ENCODE measurements around the gene FGD6.

The FGD6 gene

GRCh38 chr12:95130096-95130495, 87.2 kb downstream of the FGD6 start:
- no peaks in the 10 kb centered on the region for H3K27me3 ChIP-seq (ENCODE audit: insufficient read depth, low read length)
- H3K79me2 ChIP-seq (ENCODE audit: insufficient read depth, low read length): no peaks in the 10 kb centered on the region
- H2AFZ ChIP-seq (ENCODE audit: low read length): no peak overlapping the region
- H3K4me3 ChIP-seq (ENCODE audit: low read depth, low read length, poor library complexity, severe bottlenecking): no peak overlapping the region
- no peak overlapping the region for H3K9ac ChIP-seq (ENCODE audit: low read length)
- H3K27ac ChIP-seq (ENCODE audit: low read depth, low read length, poor library complexity, severe bottlenecking): no peak overlapping the region
- no peaks in the 10 kb centered on the region for H3K36me3 ChIP-seq (ENCODE audit: insufficient read depth, low read length)
- no peak overlapping the region for H3K4me2 ChIP-seq (ENCODE audit: low read length)
- TF ChIP-seq, protein P1, sequence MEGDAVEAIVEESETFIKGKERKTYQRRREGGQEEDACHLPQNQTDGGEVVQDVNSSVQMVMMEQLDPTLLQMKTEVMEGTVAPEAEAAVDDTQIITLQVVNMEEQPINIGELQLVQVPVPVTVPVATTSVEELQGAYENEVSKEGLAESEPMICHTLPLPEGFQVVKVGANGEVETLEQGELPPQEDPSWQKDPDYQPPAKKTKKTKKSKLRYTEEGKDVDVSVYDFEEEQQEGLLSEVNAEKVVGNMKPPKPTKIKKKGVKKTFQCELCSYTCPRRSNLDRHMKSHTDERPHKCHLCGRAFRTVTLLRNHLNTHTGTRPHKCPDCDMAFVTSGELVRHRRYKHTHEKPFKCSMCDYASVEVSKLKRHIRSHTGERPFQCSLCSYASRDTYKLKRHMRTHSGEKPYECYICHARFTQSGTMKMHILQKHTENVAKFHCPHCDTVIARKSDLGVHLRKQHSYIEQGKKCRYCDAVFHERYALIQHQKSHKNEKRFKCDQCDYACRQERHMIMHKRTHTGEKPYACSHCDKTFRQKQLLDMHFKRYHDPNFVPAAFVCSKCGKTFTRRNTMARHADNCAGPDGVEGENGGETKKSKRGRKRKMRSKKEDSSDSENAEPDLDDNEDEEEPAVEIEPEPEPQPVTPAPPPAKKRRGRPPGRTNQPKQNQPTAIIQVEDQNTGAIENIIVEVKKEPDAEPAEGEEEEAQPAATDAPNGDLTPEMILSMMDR (IDR thresholded peaks at IDR 0.05; ENCODE audit: low read length): no peak
- TF ChIP-seq EZH2 (IDR thresholded peaks at IDR 0.05; ENCODE audit: borderline replicate concordance, low read length): no peak
- no peaks in the 10 kb centered on the region for H3K9me2 ChIP-seq (ENCODE audit: low read depth, low read length)
- H4K20me1 ChIP-seq (ENCODE audit: insufficient read depth, low read length): no peaks in the 10 kb centered on the region
- H3K4me1 ChIP-seq (ENCODE audit: insufficient read depth, low read length, severe bottlenecking): no peaks in the 10 kb centered on the region
- no peaks in the 10 kb centered on the region for H3F3A ChIP-seq (ENCODE audit: insufficient read depth, low read length)
- H3K9me3 ChIP-seq (ENCODE audit: low read length): no peaks in the 10 kb centered on the region

GRCh38 chr12:95129115-95129514, 88.2 kb downstream of the FGD6 start:
- Histone ChIP-seq H3K9ac (ENCODE audit: low read length) (no peak overlapping the region), H3K9me3 (ENCODE audit: low read length) (no peaks in the 10 kb centered on the region), H3K27me3 (ENCODE audit: insufficient read depth, low read length) (no peaks in the 10 kb centered on the region)

DNA sequence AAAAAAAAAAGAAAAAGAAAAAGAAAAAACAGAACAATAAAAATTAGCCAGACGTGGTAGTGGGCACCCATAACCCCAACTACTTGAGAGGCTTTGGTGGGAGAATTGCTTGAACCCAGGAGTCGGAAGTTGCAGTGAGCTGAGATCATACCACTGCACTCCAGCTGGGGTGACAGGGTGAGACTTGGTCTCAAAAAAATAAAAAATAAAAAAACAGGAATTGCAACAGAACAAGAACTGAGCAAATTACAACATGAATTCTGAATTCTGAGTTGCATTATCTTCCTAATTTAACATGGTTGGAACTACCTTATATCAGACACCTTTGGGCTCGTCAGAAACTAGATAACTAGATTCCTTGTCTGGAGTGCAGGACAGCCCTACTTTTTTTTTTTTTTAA, 90.5 kb downstream of the FGD6 start:
- Histone ChIP-seq H2AFZ (ENCODE audit: low read length) (no peak overlapping the region), H3K79me2 (ENCODE audit: insufficient read depth, low read length) (no peaks in the 10 kb centered on the region), H3K9me3 (ENCODE audit: low read length) (no peaks in the 10 kb centered on the region), H4K20me1 (ENCODE audit: insufficient read depth, low read length) (no peaks in the 10 kb centered on the region), H3K36me3 (ENCODE audit: insufficient read depth, low read length) (no peaks in the 10 kb centered on the region), H3K4me3 (ENCODE audit: low read depth, low read length, poor library complexity, severe bottlenecking) (no peak overlapping the region), H3K9ac (ENCODE audit: low read length) (no peak overlapping the region), H3K4me1 (ENCODE audit: insufficient read depth, low read length, severe bottlenecking) (no peaks in the 10 kb centered on the region), H3K27ac (ENCODE audit: low read depth, low read length, poor library complexity, severe bottlenecking) (no peak overlapping the region), H3K27me3 (ENCODE audit: insufficient read depth, low read length) (no peaks in the 10 kb centered on the region), H3K4me2 (ENCODE audit: low read length) (no peak overlapping the region), H3F3A (ENCODE audit: insufficient read depth, low read length) (no peaks in the 10 kb centered on the region), H3K9me2 (ENCODE audit: low read depth, low read length) (no peaks in the 10 kb centered on the region)
- no peak for TF ChIP-seq EZH2 (IDR thresholded peaks at IDR 0.05; ENCODE audit: borderline replicate concordance, low read length)
- TF ChIP-seq, protein P1 (IDR thresholded peaks at IDR 0.05; ENCODE audit: low read length): no peak

More at GRCh38 chr12:95129115-95129514, 88.2 kb downstream of the FGD6 start:
- Histone ChIP-seq H3K4me3 (ENCODE audit: low read depth, low read length, poor library complexity, severe bottlenecking) (no peak overlapping the region), H3F3A (ENCODE audit: insufficient read depth, low read length) (no peaks in the 10 kb centered on the region), H2AFZ (ENCODE audit: low read length) (no peak overlapping the region), H3K79me2 (ENCODE audit: insufficient read depth, low read length) (no peaks in the 10 kb centered on the region), H3K9me2 (ENCODE audit: low read depth, low read length) (no peaks in the 10 kb centered on the region), H3K27ac (ENCODE audit: low read depth, low read length, poor library complexity, severe bottlenecking) (no peak overlapping the region), H3K4me2 (ENCODE audit: low read length) (no peak overlapping the region), H3K4me1 (ENCODE audit: insufficient read depth, low read length, severe bottlenecking) (no peaks in the 10 kb centered on the region), H3K36me3 (ENCODE audit: insufficient read depth, low read length) (no peaks in the 10 kb centered on the region), H4K20me1 (ENCODE audit: insufficient read depth, low read length) (no peaks in the 10 kb centered on the region)
- TF ChIP-seq EZH2 (IDR thresholded peaks at IDR 0.05; ENCODE audit: borderline replicate concordance, low read length): no peak
- TF ChIP-seq, protein P1 (IDR thresholded peaks at IDR 0.05; ENCODE audit: low read length): no peak
